ENCODE data around the gene CTCF.

Gene CTCF

GRCh38 chr16:67664258-67664657 is 101.9 kb downstream of the CTCF start:
- no peak for DNase-seq (ENCODE audit: low read depth in 2 of 2)

GRCh38 chr16:67664871-67665270 is 102.5 kb downstream of the CTCF start:
- DNase-seq (ENCODE audit: low read depth in 2 of 2), result no peak

DNA sequence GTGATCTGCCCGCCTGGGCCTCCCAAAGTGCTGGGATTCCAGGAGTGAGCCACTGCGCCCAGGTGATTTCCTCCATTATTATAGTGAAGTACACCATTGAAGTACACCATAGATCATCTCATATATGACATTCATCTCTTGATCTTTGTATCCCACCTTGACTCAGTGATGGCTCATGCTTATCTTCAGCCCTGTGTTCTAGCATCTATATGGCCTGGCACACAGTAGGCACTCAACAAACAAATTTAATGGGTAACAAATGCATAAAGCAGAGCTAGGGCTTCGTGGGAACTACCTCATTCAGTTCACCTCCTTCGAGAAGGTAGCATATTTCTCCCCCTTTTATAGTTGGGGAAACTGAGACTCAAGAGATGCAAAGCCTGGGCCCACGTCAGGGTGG is 103.3 kb downstream of the CTCF start:
- DNase-seq (ENCODE audit: low read depth in 2 of 2), result no peak

DNA sequence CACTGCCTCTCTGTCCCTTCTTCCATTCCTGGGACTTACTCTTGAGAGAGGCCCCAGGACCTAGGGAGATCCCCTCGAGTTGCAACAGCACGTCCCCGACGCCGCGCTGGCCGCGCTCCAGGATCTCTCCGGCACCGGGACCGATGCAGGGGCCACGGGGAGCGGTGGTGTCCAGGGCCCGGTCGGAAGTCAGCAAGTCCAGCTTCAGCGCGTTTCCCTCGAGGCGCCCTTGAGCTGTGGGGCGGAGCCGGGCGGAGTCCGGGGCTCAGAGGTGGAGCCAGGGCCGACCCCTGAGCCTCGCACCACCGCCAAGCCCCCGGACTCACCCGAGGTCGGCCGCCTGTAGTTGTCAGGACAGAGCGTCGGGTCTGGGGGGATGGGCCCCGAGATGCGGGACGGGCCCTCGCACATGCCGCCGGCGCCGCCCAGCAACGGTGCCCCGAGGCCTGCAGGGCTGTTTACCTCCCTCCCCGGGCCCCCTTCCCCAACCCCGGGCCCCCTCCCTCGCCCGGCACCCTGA is 103.8 kb downstream of the CTCF start:
- no peak for DNase-seq (ENCODE audit: low read depth in 2 of 2)

- DNase-seq (ENCODE audit: low read depth in 2 of 2), result peak; percentile 61 to 72
Observed at GRCh38 chr16:67666559-67667452, 104.5 kb downstream of the CTCF start, which contains the start of the genes C16orf86 and ENKD1. Gene C16orf86 (plus strand): TSS chr16:67666814. CDS start chr16:67666971, 157 bp downstream. Gene ENKD1 (minus strand): TSS chr16:67666750. CDS start chr16:67666442, 308 bp downstream.

- DNase-seq (ENCODE audit: low read depth in 2 of 2), result no peak
Observed at GRCh38 chr16:67667453-67667816, 105.1 kb downstream of the CTCF start.

DNA sequence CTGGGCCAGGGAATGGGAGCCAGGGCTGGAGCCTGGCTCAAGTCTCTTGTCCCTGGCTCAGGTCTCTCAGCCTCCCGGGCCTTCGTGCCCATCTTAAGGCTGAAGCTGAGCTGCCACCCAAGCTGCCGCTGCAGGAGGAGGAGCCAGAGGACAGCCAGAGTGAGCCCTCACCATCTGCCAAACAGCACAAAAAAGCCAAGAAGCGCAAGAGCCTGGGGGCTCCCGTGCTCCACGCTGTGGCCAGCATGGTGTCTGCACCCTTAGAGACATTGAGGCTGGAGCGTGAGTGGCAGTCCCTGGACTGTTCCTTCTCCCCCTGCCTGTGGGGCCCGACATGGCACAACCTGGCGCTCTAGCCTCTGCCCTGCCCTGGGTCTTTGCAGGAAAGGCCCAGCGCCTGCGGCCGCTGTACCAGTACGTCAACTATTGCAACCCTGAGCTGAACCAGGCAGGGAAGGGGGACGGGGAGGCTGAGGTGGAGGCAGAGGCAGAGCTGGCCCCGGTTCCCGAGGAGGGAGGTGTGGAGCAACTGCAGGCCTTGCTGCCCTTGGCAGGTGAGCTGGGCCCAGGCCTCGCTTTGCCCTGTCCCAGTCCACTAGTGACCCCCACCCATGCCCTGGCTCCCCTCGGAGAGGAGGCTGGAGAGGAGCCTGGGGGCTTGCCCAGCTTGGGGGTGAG is 105.6 kb downstream of the CTCF start:
- DNase-seq (ENCODE audit: low read depth in 2 of 2), result peak; percentile 48 to 62

GRCh38 chr16:67668495-67669157 is 106.3 kb downstream of the CTCF start:
- DNase-seq (ENCODE audit: low read depth in 2 of 2), result no peak

DNA sequence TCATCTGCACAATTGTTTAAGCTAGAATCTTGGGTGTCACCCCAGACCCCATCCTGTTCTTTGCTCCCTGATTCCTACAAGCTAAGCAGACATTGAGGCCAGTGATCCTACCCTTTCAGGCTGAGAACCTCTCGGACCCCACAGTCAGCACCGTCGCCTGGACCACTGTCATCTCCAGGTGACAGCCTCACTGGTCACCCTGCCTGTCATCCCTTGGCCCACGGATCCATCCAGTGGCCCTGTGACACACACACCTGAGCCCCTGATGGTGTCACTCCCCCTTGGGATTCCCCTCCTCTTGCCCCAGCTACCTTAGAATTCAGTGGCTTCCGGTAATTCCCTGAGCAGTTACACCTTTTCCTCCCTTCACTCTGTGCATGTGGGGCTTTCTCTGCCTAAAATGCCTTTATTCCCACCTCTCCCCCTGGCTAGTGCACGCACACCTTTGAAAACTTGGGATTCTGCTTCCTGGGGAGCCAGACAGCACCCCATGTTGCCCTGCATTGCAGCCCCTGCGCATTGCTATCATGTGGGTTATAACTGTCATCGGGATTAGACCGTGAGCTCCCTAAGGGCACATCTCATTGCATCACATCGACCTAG is 107.3 kb downstream of the CTCF start:
- DNase-seq (ENCODE audit: low read depth in 2 of 2), result no peak

DNA sequence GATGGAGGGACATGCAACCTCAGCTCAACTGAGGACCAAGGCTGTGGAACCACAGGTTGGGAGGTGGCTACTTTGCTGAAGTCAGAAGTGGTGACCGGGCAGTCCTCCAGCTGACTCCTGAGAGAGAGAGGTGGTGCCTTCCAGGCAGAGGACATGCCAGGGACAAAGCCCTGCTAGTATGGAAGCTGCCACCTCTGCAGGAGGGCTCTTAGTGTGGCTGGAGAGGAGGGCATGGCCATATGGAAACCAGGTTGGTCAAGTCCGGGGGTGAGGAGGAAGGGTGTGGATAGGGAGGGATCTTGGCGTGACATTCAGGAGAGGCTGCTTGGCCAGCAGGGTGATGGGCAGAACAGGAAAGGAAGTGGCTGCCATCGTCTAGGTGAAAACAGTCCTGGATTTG is 110.0 kb downstream of the CTCF start:
- no peak for DNase-seq (ENCODE audit: low read depth in 2 of 2)

DNA sequence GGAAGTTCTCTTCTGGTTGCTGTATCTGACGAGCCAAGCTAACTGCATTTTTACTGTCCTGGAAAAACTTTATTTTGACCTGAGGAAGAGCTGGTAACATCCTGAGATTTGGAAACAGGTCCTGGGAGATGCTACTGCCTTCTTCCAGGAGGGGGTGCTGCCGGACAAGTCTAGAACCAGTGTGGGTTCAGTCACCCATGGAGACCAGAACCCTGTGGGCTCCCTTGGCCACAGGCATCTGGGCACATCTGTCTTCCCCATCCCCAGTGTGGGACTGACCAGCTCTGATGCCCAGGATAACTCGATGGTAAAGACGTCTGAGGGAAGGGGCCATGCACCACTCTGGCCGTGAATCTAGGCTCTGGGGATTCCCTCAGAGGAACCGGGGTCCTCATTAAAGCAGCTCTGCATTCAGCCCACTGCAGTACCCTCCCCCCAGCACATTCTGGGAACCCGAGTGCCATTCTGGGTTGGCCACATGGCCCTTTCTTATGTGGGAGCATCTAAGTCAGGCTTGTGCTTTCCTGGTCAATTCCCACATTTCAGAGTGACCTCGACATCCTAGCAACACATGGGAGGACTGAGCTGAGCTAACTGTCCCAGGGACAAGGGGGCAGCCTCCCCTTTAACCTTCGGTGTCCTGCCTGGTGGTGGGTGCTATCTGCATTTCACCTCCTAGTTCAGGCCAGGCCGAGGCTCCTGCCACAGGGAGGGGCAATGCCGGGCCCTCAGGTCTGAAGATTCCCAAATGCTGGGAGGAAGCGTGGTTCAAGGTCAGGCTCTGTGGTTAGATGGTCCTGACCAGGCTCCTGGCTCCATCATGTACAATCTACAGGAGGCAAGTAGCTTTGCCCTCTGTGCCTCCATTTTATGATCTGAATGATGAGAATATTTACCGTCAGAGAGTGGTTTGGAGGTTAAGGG is 110.7 kb downstream of the CTCF start:
- DNase-seq (ENCODE audit: low read depth in 2 of 2), result no peak

GRCh38 chr16:67673712-67674580 is 111.6 kb downstream of the CTCF start:
- DNase-seq (ENCODE audit: low read depth in 2 of 2), result no peak

GRCh38 chr16:67674851-67675578 is 112.7 kb downstream of the CTCF start:
- no peak for DNase-seq (ENCODE audit: low read depth in 2 of 2)

- no peak for DNase-seq (ENCODE audit: low read depth in 2 of 2)
Observed at GRCh38 chr16:67675579-67675935, 113.2 kb downstream of the CTCF start.

GRCh38 chr16:67675999-67676398 is 113.7 kb downstream of the CTCF start:
- DNase-seq (ENCODE audit: low read depth in 2 of 2), result no peak

- no peak for DNase-seq (ENCODE audit: low read depth in 2 of 2)
Observed at GRCh38 chr16:67676516-67676915, 114.2 kb downstream of the CTCF start.

GRCh38 chr16:67676939-67677338 is 114.6 kb downstream of the CTCF start:
- DNase-seq (ENCODE audit: low read depth in 2 of 2), result no peak

DNA sequence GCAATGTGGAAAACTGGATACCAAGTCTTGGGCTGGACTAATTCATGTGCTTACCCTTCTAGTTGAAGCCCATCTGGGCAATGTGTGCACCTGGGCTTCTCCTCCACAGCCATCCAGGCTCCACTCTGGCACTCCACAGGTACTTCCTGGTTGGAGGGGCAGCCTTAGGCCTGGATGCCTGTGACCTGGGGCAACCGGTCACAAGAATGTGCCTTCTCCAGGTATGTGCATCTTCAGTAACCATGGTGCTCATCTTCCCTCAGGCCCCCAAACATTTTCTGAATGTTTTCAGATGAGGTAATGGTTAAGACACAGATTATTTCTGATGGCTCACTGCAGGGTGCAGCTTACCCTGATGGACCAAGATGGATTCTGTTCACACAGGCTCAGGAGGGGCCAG is 115.4 kb downstream of the CTCF start:
- no peak for DNase-seq (ENCODE audit: low read depth in 2 of 2)

GRCh38 chr16:67678354-67679023 is 116.2 kb downstream of the CTCF start:
- no peak for DNase-seq (ENCODE audit: low read depth in 2 of 2)

All from stimulated activated CD8-positive, alpha-beta memory T cell treated with anti-CD3 and anti-CD28 coated beads, Interleukin-2, amount 100 ng/mL, for 1 hour (primary cell).